HG02763 (cell line): Measurements from ENCODE around the gene TUT4.
"Not testable (repeated sequence)": the region's sequence is repeated elsewhere in the genome, so short reads cannot be mapped to it uniquely, and the experiment has no call there.

ENCODE experiments used
- ATAC-seq: cut with Tn5 transposase; IDR thresholded peaks from one replicate; pipeline ENCODE4 v1.9.1; 2021; ENCODE audit warnings: mild to moderate bottlenecking, moderate library complexity; ENCODE audit not compliant: unreplicated experiment

TUT4 gene

GRCh38 chr1:52552505-52553361 lies at the start of gene TUT4:
TUT4 (minus strand) TSS chr1:52553092; CDS start chr1:52526280, 26,812 bp downstream.
- ATAC-seq, result peak; percentile 36

- no peak for ATAC-seq
Observed at GRCh38 chr1:52601991-52602855, 49.3 kb upstream of the TUT4 start, which contains the start of gene GPX7. GPX7 (plus strand) TSS chr1:52602371; CDS start chr1:52602410, 39 bp downstream.

GRCh38 chr1:52601519-52601918 lies 48.6 kb upstream of the TUT4 start:
- no peak for ATAC-seq

GRCh38 chr1:52600533-52601179 lies 47.8 kb upstream of the TUT4 start:
- no peak for ATAC-seq

GRCh38 chr1:52599236-52599635 lies 46.3 kb upstream of the TUT4 start:
- no peak for ATAC-seq

- ATAC-seq, result no peak
Observed at GRCh38 chr1:52598729-52599128, 45.8 kb upstream of the TUT4 start.

- ATAC-seq, result no peak
Observed at GRCh38 chr1:52597912-52598311, 45.0 kb upstream of the TUT4 start.

GRCh38 chr1:52595061-52595460 lies 42.2 kb upstream of the TUT4 start:
- ATAC-seq, result no peak

- ATAC-seq, result no peak
Observed at GRCh38 chr1:52593495-52593894, 40.6 kb upstream of the TUT4 start.

GRCh38 chr1:52592637-52593323 lies 39.9 kb upstream of the TUT4 start:
- no peak for ATAC-seq

GRCh38 chr1:52590266-52590665 lies 37.4 kb upstream of the TUT4 start:
- no peak for ATAC-seq

- ATAC-seq, result no peak
Observed at GRCh38 chr1:52588535-52588934, 35.6 kb upstream of the TUT4 start.

GRCh38 chr1:52588027-52588426 lies 35.1 kb upstream of the TUT4 start:
- no peak for ATAC-seq

- no peak for ATAC-seq
Observed at GRCh38 chr1:52585474-52585873, 32.6 kb upstream of the TUT4 start.

- ATAC-seq, result no peak
Observed at GRCh38 chr1:52582116-52582696, 29.3 kb upstream of the TUT4 start.

- no peak for ATAC-seq
Observed at GRCh38 chr1:52580283-52580682, 27.4 kb upstream of the TUT4 start.

GRCh38 chr1:52579415-52579814 lies 26.5 kb upstream of the TUT4 start:
- no peak for ATAC-seq

- not testable (repeated sequence) for ATAC-seq
Observed at GRCh38 chr1:52578066-52578465, 25.2 kb upstream of the TUT4 start.

- no peak for ATAC-seq
Observed at GRCh38 chr1:52576074-52576473, 23.2 kb upstream of the TUT4 start.

GRCh38 chr1:52574594-52574993 lies 21.7 kb upstream of the TUT4 start:
- no peak for ATAC-seq
